GM18870 (cell line): ENCODE data around the gene OR1J4.
"Not testable (repeated sequence)": the region's sequence is repeated elsewhere in the genome, so short reads cannot be mapped to it uniquely, and the experiment has no call there.

ENCODE experiments used
- ATAC-seq: cut with Tn5 transposase; IDR thresholded peaks from one replicate; pipeline ENCODE4 v1.9.1; 2021; ENCODE audit warnings: moderate library complexity; ENCODE audit not compliant: unreplicated experiment

Gene OR1J4

GRCh38 chr9:122518841-122519240, at the start of gene OR1J4:
Gene OR1J4 (plus strand): TSS chr9:122519141. CDS start chr9:122519141, 0 bp downstream.
- ATAC-seq: no peak

GRCh38 chr9:122474561-122474960, 44.4 kb upstream of the OR1J4 start:
- ATAC-seq: no peak

- ATAC-seq: no peak
These were observed 43.2 kb upstream of the OR1J4 start for GRCh38 chr9:122475717-122476116.

GRCh38 chr9:122477346-122477745, 41.6 kb upstream of the OR1J4 start:
- no peak for ATAC-seq

GRCh38 chr9:122477826-122478225, 41.1 kb upstream of the OR1J4 start, which contains the start of gene OR1J1:
Gene OR1J1 (minus strand): TSS chr9:122477926. CDS start chr9:122477926, 0 bp downstream.
- no peak for ATAC-seq

GRCh38 chr9:122479062-122479461, 39.9 kb upstream of the OR1J4 start:
- no peak for ATAC-seq

GRCh38 chr9:122498883-122499288, 20.1 kb upstream of the OR1J4 start:
- no peak for ATAC-seq

GRCh38 chr9:122506964-122507363, 12.0 kb upstream of the OR1J4 start:
- no peak for ATAC-seq

GRCh38 chr9:122510502-122510901, 8.4 kb upstream of the OR1J4 start, which contains the start of gene OR1J2:
Gene OR1J2 (plus strand): TSS chr9:122510802. CDS start chr9:122510802, 0 bp downstream.
- ATAC-seq: no peak

- no peak for ATAC-seq
These were observed 715 bp upstream of the OR1J4 start for GRCh38 chr9:122518226-122518625.

- ATAC-seq: no peak
These were observed 435 bp downstream of the OR1J4 start for GRCh38 chr9:122519376-122519775.

- ATAC-seq: no peak
These were observed 7.7 kb downstream of the OR1J4 start for GRCh38 chr9:122526602-122527001.

GRCh38 chr9:122527193-122527592, 8.3 kb downstream of the OR1J4 start, which contains the start of gene OR1N1:
Gene OR1N1 (minus strand): TSS chr9:122527293. CDS start chr9:122527293, 0 bp downstream.
- ATAC-seq: no peak

- not testable (repeated sequence) for ATAC-seq
These were observed 12.2 kb downstream of the OR1J4 start for GRCh38 chr9:122531157-122531556.

GRCh38 chr9:122536134-122536533, 17.2 kb downstream of the OR1J4 start:
- ATAC-seq: no peak

GRCh38 chr9:122537066-122537465, 18.1 kb downstream of the OR1J4 start:
- ATAC-seq: not testable (repeated sequence)

GRCh38 chr9:122538757-122539156, 19.8 kb downstream of the OR1J4 start:
- ATAC-seq: no peak

GRCh38 chr9:122546196-122546595, 27.3 kb downstream of the OR1J4 start:
- no peak for ATAC-seq

GRCh38 chr9:122551371-122551770, 32.4 kb downstream of the OR1J4 start:
- no peak for ATAC-seq

- ATAC-seq: no peak
These were observed 33.9 kb downstream of the OR1J4 start, which contains the start of gene OR1N2 for GRCh38 chr9:122552812-122553211. Gene OR1N2 (plus strand): TSS chr9:122553112. CDS start chr9:122553212, 100 bp downstream.

GRCh38 chr9:122561446-122561845, 42.5 kb downstream of the OR1J4 start:
- ATAC-seq: no peak

GRCh38 chr9:122562134-122562760, 43.3 kb downstream of the OR1J4 start:
- ATAC-seq: no peak

- ATAC-seq: no peak
These were observed 49.0 kb downstream of the OR1J4 start for GRCh38 chr9:122567901-122568300.
